ENCODE data around the gene TTR.

The TTR gene
- 0 reads per million in 9 experiments for total RNA-seq

- H3K36me3 Mint-ChIP-seq (ENCODE audit: insufficient read depth) = no peaks in the 10 kb centered on the region
- ATAC-seq (replicated peaks) (no peak), DNase-seq (no peak)
- H3K27me3 Mint-ChIP-seq = peaks cover 9 to 19% of the 10 kb centered on the region in 2 donors
- H3K4me3 Mint-ChIP-seq = no peak within 1 kb of the TSS
- H3K4me1 Mint-ChIP-seq (ENCODE audit: low read depth in 2 of 2) = no peaks in the 10 kb centered on the region
- peaks cover 0 to 5% of the 10 kb centered on the region in 2 donors for H3K9me3 Mint-ChIP-seq
- no peak within 1 kb of the TSS for H3K27ac Mint-ChIP-seq
Measured at GRCh38 chr18:31591628-31592027, at the start of gene TTR. TTR (plus strand) TSS chr18:31591877; CDS start chr18:31591903, 26 bp downstream.

- Mint-ChIP-seq H3K4me1 (ENCODE audit: low read depth in 2 of 2) (peaks cover 0 to 1% of the 10 kb centered on the region in 2 donors), H3K27me3 (no peaks in the 10 kb centered on the region), H3K4me3 (no peak overlapping the region), H3K27ac (no peak overlapping the region), H3K9me3 (no peaks in the 10 kb centered on the region), H3K36me3 (ENCODE audit: insufficient read depth) (no peaks in the 10 kb centered on the region)
- DNase-seq (no peak), ATAC-seq (replicated peaks) (no peak)
Measured at GRCh38 chr18:31546476-31546875, 45.2 kb upstream of the TTR start.

DNA sequence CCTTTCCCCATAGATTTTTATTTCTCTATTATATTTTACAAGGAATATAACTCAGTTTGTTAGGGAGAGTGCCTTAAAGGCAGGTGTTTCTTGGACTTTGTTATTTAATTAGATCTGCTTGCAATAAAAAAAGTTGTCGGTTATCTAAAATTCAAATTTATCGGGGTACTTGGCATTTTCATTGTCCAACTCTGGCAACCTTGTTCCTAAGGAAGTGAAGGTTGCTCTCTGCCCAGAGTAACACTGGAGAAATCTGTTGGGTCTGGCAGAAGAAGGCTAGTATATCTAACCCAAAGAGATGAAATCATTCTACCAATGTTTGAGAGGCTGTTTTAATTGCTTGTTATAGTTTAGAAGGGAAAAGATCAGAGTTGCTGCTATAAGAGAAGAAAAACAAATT is 42.8 kb upstream of the TTR start:
- H3K27me3 Mint-ChIP-seq = peaks cover 8 to 9% of the 10 kb centered on the region in 2 donors
- no peak overlapping the region for H3K27ac Mint-ChIP-seq
- H3K4me3 Mint-ChIP-seq = no peak overlapping the region
- DNase-seq (no peak), ATAC-seq (replicated peaks) (no peak)
- no peaks in the 10 kb centered on the region for H3K9me3 Mint-ChIP-seq
- H3K4me1 Mint-ChIP-seq (ENCODE audit: low read depth in 2 of 2) = no peaks in the 10 kb centered on the region
- H3K36me3 Mint-ChIP-seq (ENCODE audit: insufficient read depth) = no peaks in the 10 kb centered on the region

DNA sequence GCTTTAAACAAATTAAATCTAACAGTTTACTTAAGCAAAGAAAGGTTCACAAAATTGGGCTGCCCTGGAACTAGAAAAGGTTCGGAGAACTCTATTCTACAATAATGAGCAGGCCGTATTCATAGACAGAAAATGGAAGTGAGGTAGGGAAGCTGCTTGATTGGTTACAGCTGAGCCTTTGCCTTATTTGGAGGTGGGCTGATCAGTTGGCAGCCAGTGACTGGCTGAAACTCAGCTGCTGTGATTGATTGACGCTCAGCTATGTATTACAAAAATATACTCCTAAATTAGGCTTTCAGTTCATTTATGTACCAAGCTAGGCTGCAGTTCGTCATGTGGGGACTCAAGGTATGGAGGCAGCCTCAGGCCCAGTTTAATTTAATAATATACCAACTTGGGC is 42.3 kb upstream of the TTR start:
- Mint-ChIP-seq H3K9me3 (no peaks in the 10 kb centered on the region), H3K4me1 (ENCODE audit: low read depth in 2 of 2) (no peaks in the 10 kb centered on the region), H3K27ac (no peak overlapping the region), H3K4me3 (no peak overlapping the region), H3K27me3 (peaks cover 14% of the 10 kb centered on the region in 2 donors), H3K36me3 (ENCODE audit: insufficient read depth) (no peaks in the 10 kb centered on the region)
- no peak for ATAC-seq (replicated peaks)
- no peak for DNase-seq

DNA sequence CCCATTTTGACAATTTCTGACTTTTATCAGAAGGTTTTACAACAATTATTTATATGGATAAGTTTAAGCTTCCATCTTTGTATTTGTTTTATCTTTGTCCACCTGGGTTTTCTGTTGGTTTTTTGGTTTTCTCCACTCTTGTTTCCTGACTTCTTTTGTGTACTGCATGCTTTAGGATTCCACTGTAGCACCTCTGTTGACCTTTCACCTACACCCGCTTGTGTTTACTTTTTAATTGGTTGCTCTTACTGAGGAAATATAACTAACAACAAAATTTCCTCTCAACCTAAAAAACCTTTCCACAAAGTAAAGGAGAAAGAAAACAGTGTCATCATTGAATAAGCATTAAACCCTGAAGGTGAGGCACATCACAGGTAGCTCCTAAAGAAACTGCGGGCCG is 39.8 kb upstream of the TTR start:
- H3K4me3 Mint-ChIP-seq = no peak overlapping the region
- no peaks in the 10 kb centered on the region for H3K9me3 Mint-ChIP-seq
- H3K27me3 Mint-ChIP-seq = peaks cover 30 to 36% of the 10 kb centered on the region in 2 donors
- H3K27ac Mint-ChIP-seq = no peak overlapping the region
- H3K36me3 Mint-ChIP-seq (ENCODE audit: insufficient read depth) = no peaks in the 10 kb centered on the region
- no peak for ATAC-seq (replicated peaks)
- H3K4me1 Mint-ChIP-seq (ENCODE audit: low read depth in 2 of 2) = no peaks in the 10 kb centered on the region
- DNase-seq = no peak

DNA sequence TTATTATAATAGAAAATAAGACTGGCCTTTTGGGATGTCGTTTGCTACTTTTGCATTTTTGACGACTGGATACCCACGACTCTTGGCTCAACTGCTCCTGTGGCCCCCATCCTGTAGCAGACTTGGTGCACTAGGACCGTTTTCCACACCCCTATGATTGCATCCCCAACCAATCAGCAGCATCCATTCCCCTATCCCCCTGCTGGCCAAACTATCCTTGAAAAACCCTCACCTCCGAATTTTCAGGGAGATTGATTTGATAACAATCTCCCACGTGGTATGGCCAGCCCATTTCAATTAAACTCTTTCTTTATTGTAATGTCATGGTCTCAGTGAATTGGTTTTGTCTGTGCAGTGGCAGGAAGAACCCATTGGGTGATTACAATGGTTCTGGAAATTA is 37.9 kb upstream of the TTR start:
- no peaks in the 10 kb centered on the region for H3K9me3 Mint-ChIP-seq
- H3K27me3 Mint-ChIP-seq = peaks cover 32 to 43% of the 10 kb centered on the region in 2 donors
- ATAC-seq (replicated peaks) = no peak
- H3K27ac Mint-ChIP-seq = no peak overlapping the region
- DNase-seq = no peak
- H3K36me3 Mint-ChIP-seq (ENCODE audit: insufficient read depth) = no peaks in the 10 kb centered on the region
- H3K4me1 Mint-ChIP-seq (ENCODE audit: low read depth in 2 of 2) = no peaks in the 10 kb centered on the region
- H3K4me3 Mint-ChIP-seq = no peak overlapping the region

- DNase-seq (no peak), ATAC-seq (replicated peaks) (no peak)
- H3K27me3 Mint-ChIP-seq = peaks cover 32 to 43% of the 10 kb centered on the region in 2 donors
- H3K4me1 Mint-ChIP-seq (ENCODE audit: low read depth in 2 of 2) = no peaks in the 10 kb centered on the region
- H3K4me3 Mint-ChIP-seq = no peak overlapping the region
- no peaks in the 10 kb centered on the region for H3K36me3 Mint-ChIP-seq (ENCODE audit: insufficient read depth)
- H3K27ac Mint-ChIP-seq = no peak overlapping the region
- H3K9me3 Mint-ChIP-seq = no peaks in the 10 kb centered on the region
Measured at GRCh38 chr18:31554776-31555175, 36.9 kb upstream of the TTR start.

GRCh38 chr18:31555971-31556747 is 35.5 kb upstream of the TTR start:
- Mint-ChIP-seq H3K9me3 (no peaks in the 10 kb centered on the region), H3K27ac (no peak overlapping the region), H3K36me3 (ENCODE audit: insufficient read depth) (no peaks in the 10 kb centered on the region), H3K4me3 (no peak overlapping the region), H3K4me1 (ENCODE audit: low read depth in 2 of 2) (no peaks in the 10 kb centered on the region), H3K27me3 (peaks cover 34 to 43% of the 10 kb centered on the region in 2 donors)
- DNase-seq = peak; percentile 30 to 51 (median 33)
- peak; percentile 61 for ATAC-seq (replicated peaks)

DNA sequence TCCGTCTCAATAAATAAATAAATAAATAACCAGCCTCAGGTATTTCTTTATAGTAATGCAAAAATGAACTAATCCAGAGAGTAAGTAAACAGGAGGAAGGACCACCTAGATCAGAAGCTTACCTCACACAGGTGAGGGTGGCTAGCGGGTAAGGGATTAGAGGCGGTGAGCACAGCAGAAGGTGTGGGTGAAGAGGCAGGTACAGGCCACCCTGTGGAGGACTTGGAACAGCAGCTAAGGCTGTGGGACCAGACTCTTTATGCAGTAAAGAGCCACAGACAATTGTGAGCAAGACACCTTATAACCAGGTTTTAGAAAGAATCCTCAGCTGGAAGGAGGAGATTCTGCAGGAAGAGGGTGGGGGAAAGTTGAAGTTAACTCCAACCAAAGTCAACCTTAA is 34.2 kb upstream of the TTR start:
- peaks cover 38% of the 10 kb centered on the region in 2 donors for H3K27me3 Mint-ChIP-seq
- DNase-seq (no peak), ATAC-seq (replicated peaks) (no peak)
- no peaks in the 10 kb centered on the region for H3K36me3 Mint-ChIP-seq (ENCODE audit: insufficient read depth)
- no peak overlapping the region for H3K27ac Mint-ChIP-seq
- no peak overlapping the region for H3K4me3 Mint-ChIP-seq
- no peaks in the 10 kb centered on the region for H3K9me3 Mint-ChIP-seq
- no peaks in the 10 kb centered on the region for H3K4me1 Mint-ChIP-seq (ENCODE audit: low read depth in 2 of 2)

DNA sequence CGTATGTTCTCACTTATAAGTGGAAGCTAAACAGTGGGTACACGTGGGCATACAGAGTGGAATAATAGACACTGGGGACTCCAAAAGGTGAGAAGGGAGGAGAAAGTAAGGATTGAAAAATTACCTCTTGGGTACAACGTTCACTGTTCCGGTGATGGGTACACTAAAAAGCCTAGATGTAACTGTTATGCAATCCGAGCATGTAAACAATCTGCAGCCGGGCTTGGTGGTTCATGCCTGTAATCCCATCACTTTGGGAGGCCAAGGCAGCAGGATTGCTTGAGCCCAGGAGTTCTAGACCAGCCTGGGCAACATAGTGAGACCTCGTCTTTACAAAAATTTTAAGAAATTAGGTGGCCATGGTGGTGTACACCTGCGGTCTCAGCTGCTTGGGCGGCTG is 33.1 kb upstream of the TTR start:
- no peaks in the 10 kb centered on the region for H3K4me1 Mint-ChIP-seq (ENCODE audit: low read depth in 2 of 2)
- H3K27ac Mint-ChIP-seq = no peak overlapping the region
- ATAC-seq (replicated peaks) (no peak), DNase-seq (no peak)
- H3K9me3 Mint-ChIP-seq = no peaks in the 10 kb centered on the region
- peaks cover 31 to 37% of the 10 kb centered on the region in 2 donors for H3K27me3 Mint-ChIP-seq
- H3K36me3 Mint-ChIP-seq (ENCODE audit: insufficient read depth) = no peaks in the 10 kb centered on the region
- no peak overlapping the region for H3K4me3 Mint-ChIP-seq

DNA sequence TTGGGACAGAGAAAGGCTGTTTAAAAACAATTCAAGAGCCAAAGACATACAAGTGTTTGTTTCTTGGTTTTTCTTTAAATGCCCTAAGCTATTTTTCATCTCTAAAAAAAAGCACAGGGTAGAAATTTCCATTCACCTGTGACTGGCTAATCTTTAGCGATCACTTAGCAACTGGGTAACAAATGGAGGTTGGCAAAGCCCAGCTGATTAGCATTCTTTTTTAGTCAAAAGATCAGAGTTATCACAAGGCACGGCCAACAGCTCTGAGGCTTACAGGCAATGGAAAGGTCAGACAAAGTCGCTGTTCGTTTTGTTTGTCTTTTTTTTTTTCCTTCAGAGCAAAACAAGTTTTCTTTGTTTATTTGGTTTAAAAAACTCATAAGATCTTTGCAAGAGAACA is 29.0 kb upstream of the TTR start:
- H3K36me3 Mint-ChIP-seq (ENCODE audit: insufficient read depth) = no peaks in the 10 kb centered on the region
- no peaks in the 10 kb centered on the region for H3K9me3 Mint-ChIP-seq
- H3K27me3 Mint-ChIP-seq = peaks cover 8 to 12% of the 10 kb centered on the region in 2 donors
- no peaks in the 10 kb centered on the region for H3K4me1 Mint-ChIP-seq (ENCODE audit: low read depth in 2 of 2)
- DNase-seq (no peak), ATAC-seq (replicated peaks) (no peak)
- no peak overlapping the region for H3K4me3 Mint-ChIP-seq
- no peak overlapping the region for H3K27ac Mint-ChIP-seq

GRCh38 chr18:31563778-31564177 is 27.9 kb upstream of the TTR start:
- Mint-ChIP-seq H3K27me3 (peaks cover 8 to 12% of the 10 kb centered on the region in 2 donors), H3K27ac (no peak overlapping the region), H3K4me1 (ENCODE audit: low read depth in 2 of 2) (no peaks in the 10 kb centered on the region), H3K4me3 (no peak overlapping the region), H3K9me3 (no peaks in the 10 kb centered on the region), H3K36me3 (ENCODE audit: insufficient read depth) (no peaks in the 10 kb centered on the region)
- ATAC-seq (replicated peaks) (no peak), DNase-seq (no peak)

- Mint-ChIP-seq H3K27ac (no peak overlapping the region), H3K36me3 (ENCODE audit: insufficient read depth) (no peaks in the 10 kb centered on the region), H3K27me3 (peaks cover 8 to 12% of the 10 kb centered on the region in 2 donors), H3K9me3 (no peaks in the 10 kb centered on the region), H3K4me3 (no peak overlapping the region), H3K4me1 (ENCODE audit: low read depth in 2 of 2) (no peaks in the 10 kb centered on the region)
- DNase-seq (no peak), ATAC-seq (replicated peaks) (no peak)
Measured at GRCh38 chr18:31565345-31565744, 26.3 kb upstream of the TTR start.

DNA sequence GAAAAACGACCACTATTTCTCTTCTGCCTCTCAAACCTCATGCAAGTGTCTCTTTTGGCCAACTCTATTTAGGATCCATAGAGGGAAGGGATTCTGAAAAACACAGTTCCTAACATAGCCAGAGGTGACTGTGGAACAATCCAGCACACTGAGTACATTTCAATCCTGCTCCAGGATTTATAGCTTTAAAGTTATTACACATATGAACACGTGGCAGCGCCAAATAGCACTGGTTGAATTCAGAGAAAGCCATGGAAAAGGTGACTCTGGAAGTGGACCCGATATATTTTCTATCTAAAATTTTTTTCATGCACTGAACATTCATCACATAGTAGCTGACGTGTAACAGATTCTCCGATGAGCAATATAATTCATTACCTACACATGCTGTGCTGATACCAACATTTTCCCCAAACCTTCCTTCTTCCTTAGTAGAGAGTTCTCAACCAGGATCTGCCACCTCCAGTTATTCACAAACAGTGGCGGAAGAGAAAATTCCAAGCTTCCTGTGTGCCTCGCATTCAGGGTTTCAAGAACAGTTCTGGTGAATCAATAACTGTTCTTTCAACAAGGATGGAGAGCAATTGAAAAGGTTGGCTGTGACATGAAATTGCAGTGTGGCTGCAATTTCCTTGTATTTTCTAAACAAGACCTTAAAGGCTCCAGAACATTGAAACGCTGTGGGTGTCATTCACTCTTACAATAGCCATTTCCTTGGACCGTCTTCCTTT is 25.7 kb upstream of the TTR start:
- Mint-ChIP-seq H3K4me3 (no peak overlapping the region), H3K27me3 (peaks cover 8 to 12% of the 10 kb centered on the region in 2 donors), H3K36me3 (ENCODE audit: insufficient read depth) (no peaks in the 10 kb centered on the region), H3K4me1 (ENCODE audit: low read depth in 2 of 2) (no peaks in the 10 kb centered on the region), H3K27ac (no peak overlapping the region), H3K9me3 (no peaks in the 10 kb centered on the region)
- ATAC-seq (replicated peaks) = no peak
- DNase-seq = no peak
